SK-N-SH (cell line): Measurements from ENCODE around the gene GARNL3. TPM values are rescaled to one million over a fixed set of nuclear protein-coding genes. Genes with fewer than 3 reads are reported as not detected.

Source experiments
- CTCF ChIA-PET: fragments of 300-600, 350-600 bp; formaldehyde crosslinking; extraction: SDS; loops from one replicate; lab custom pipeline; 2021; lab: Yijun Ruan, JAX
- POLR2A ChIA-PET: fragments of 350-600 bp; sonication (Branson Sonifier 250); formaldehyde crosslinking; extraction: SDS; loops from one replicate; lab custom pipeline; 2020; ENCODE audit warnings: antibody characterized with exemption, inconsistent platforms; lab: Yijun Ruan, JAX
- DNase-seq: peaks from one replicate; pipeline ENCODE4 v3.0.0; 2012
- H2AFZ ChIP-seq: fragments of 200-600 bp; sonication (generic); 2 replicates; pipeline ENCODE4 v1.8.1; 2016; ENCODE audit warnings: antibody characterized with exemption, mild to moderate bottlenecking, low read depth
- H3F3A ChIP-seq: fragments of 200-600 bp; sonication (generic); replicated peaks from 2 replicates; pipeline ENCODE3; 2016; ENCODE audit warnings: antibody characterized with exemption, mild to moderate bottlenecking; ENCODE audit not compliant: insufficient read depth
- H3K27ac ChIP-seq, 2 experiments: fragments of 200-500 bp in 1 of 2; fragments of 200-600 bp in 1 of 2; sonication (Bioruptor generic) in 1 of 2; sonication (generic), shearing (Covaris generic) in 1 of 2; 2 replicates each; pipeline versions ENCODE4 v1.5.1 to v1.6.1; 2014 to 2016; ENCODE audit warnings: low read depth in 2 of 2, inconsistent platforms in 1 of 2, low read length in 1 of 2, mild to moderate bottlenecking in 1 of 2, mixed read lengths in 1 of 2
- H3K27me3 ChIP-seq: fragments of 200-600 bp; sonication (generic), shearing (Covaris generic); 2 replicates; pipeline ENCODE4 v1.6.1; 2016; ENCODE audit warnings: mixed run types; ENCODE audit not compliant: insufficient read depth
- H3K36me3 ChIP-seq, 2 experiments: fragments of 200-500 bp in 1 of 2; fragments of 200-600 bp in 1 of 2; sonication (Bioruptor generic) in 1 of 2; sonication (generic) in 1 of 2; replicated peaks in 1 of 2; 2 replicates each; pipeline versions ENCODE3 to v1.5.1; 2014 to 2016; ENCODE audit warnings: low read length in 1 of 2, mild to moderate bottlenecking in 1 of 2; ENCODE audit not compliant: insufficient read depth in 2 of 2, control insufficient read depth in 1 of 2
- H3K4me1 ChIP-seq, 2 experiments: fragments of 200-500 bp in 1 of 2; fragments of 200-600 bp in 1 of 2; sonication (Bioruptor generic) in 1 of 2; sonication (generic), shearing (Covaris generic) in 1 of 2; 2 replicates each; pipeline versions ENCODE4 v1.5.1 to v1.6.1; 2014 to 2016; ENCODE audit warnings: low read depth in 1 of 2, low read length in 1 of 2, mixed run types in 1 of 2; ENCODE audit not compliant: insufficient read depth in 2 of 2, control insufficient read depth in 1 of 2
- H3K4me2 ChIP-seq: fragments of 200-600 bp; sonication (generic), shearing (Covaris generic); 2 replicates; pipeline ENCODE4 v1.6.1; 2017; ENCODE audit warnings: mixed run types
- H3K4me3 ChIP-seq, 2 experiments: fragments of 200-500 bp in 1 of 2; fragments of 200-600 bp in 1 of 2; sonication (Bioruptor generic) in 1 of 2; sonication (generic), shearing (Covaris generic) in 1 of 2; 2 replicates each; pipeline versions ENCODE4 v1.5.1 to v1.8.1; 2014 to 2016; ENCODE audit warnings: low read depth in 2 of 2, inconsistent platforms in 1 of 2, low read length in 1 of 2, mild to moderate bottlenecking in 1 of 2, mixed read lengths in 1 of 2, moderate library complexity in 1 of 2
- H3K79me2 ChIP-seq: fragments of 200-600 bp; sonication (generic); 2 replicates; pipeline ENCODE4 v1.8.1; 2017; ENCODE audit warnings: mild to moderate bottlenecking; ENCODE audit not compliant: insufficient read depth
- H3K9ac ChIP-seq: fragments of 200-600 bp; sonication (generic); 2 replicates; pipeline ENCODE4 v1.6.1; 2017; ENCODE audit warnings: mixed run types
- H3K9me2 ChIP-seq: fragments of 200-600 bp; sonication (generic); 2 replicates; pipeline ENCODE4 v1.6.1; 2017; ENCODE audit warnings: mixed run types
- H3K9me3 ChIP-seq: fragments of 200-600 bp; sonication (generic); 2 replicates; pipeline ENCODE4 v1.6.1; 2017; ENCODE audit warnings: mixed run types, mild to moderate bottlenecking, moderate library complexity
- H4K20me1 ChIP-seq: fragments of 200-600 bp; sonication (generic); 2 replicates; pipeline ENCODE4 v1.6.1; 2017; ENCODE audit warnings: mild to moderate bottlenecking, mixed run types; ENCODE audit not compliant: insufficient read depth
- ELF1 ChIP-seq: IDR thresholded peaks from 2 replicates; pipeline ENCODE4 v1.4.0; 2012
- EP300 ChIP-seq, 2 experiments: IDR thresholded peaks; 2 replicates each; pipeline versions ENCODE4 v1.4.0 to v1.6.1; 2012; ENCODE audit warnings: borderline replicate concordance in 1 of 2, low read depth in 1 of 2, low read length in 1 of 2
- EZH2phosphoT487 ChIP-seq: fragments of 200-600 bp; sonication (generic); IDR thresholded peaks from 2 replicates; pipeline ENCODE4 v1.6.1; 2017; ENCODE audit warnings: low read depth, mixed run types, mild to moderate bottlenecking, antibody characterized with exemption, moderate library complexity, borderline replicate concordance
- FOSL2 ChIP-seq: IDR thresholded peaks from 2 replicates; pipeline ENCODE4 v1.4.0; 2012; ENCODE audit warnings: low read depth, mild to moderate bottlenecking, moderate library complexity, borderline replicate concordance
- FOXM1 ChIP-seq: IDR thresholded peaks from 2 replicates; pipeline ENCODE4 v1.4.0; 2012; ENCODE audit warnings: low read depth, mild to moderate bottlenecking
- GABPA ChIP-seq: IDR thresholded peaks from 2 replicates; pipeline ENCODE4 v1.4.0; 2012; ENCODE audit warnings: low read depth, mild to moderate bottlenecking
- NFIC ChIP-seq: IDR thresholded peaks from 2 replicates; pipeline ENCODE4 v1.4.0; 2012; ENCODE audit warnings: borderline replicate concordance
- NRF1 ChIP-seq: IDR thresholded peaks from 2 replicates; pipeline ENCODE4 v1.6.1; 2012; ENCODE audit warnings: low read depth, mild to moderate bottlenecking, low read length
- RAD21 ChIP-seq: IDR thresholded peaks from 2 replicates; pipeline ENCODE4 v1.6.1; 2012; ENCODE audit warnings: mild to moderate bottlenecking, low read length
- RCOR1 ChIP-seq: fragments of 150-350 bp; IDR thresholded peaks from 2 replicates; pipeline ENCODE4 v1.6.1; 2017; ENCODE audit warnings: antibody characterized with exemption, low read length
- SMC3 ChIP-seq: IDR thresholded peaks from 2 replicates; pipeline ENCODE4 v1.6.1; 2012; ENCODE audit warnings: low read depth, low read length, improper control_type of control experiment
- TAF1 ChIP-seq: IDR thresholded peaks from 2 replicates; pipeline ENCODE4 v1.6.1; 2012; ENCODE audit warnings: low read depth, mild to moderate bottlenecking, low read length, moderate library complexity, borderline replicate concordance
- TCF12 ChIP-seq: IDR thresholded peaks from 2 replicates; pipeline ENCODE4 v1.4.0; 2012
- ZBTB33 ChIP-seq: IDR thresholded peaks from 2 replicates; pipeline ENCODE4 v1.4.0; 2012; ENCODE audit warnings: low read depth, borderline replicate concordance
- WGBS: methylation state at CpG from one replicate; pipeline ENCODE4 v1.1.6; 2017; ENCODE audit warnings: low lambda C conversion rate; 5-methylcytosine and 5-hydroxymethylcytosine counted together
- polyA plus RNA-seq, 3 experiments: library from polyadenylated mRNA; depleted of rRNA; stranded (reverse); fragments of >200 nt; gene quantifications; 2 replicates each; pipeline ENCODE4 v1.2.3, GENCODE V29; 2012
- TF ChIP-seq, protein P1 (sequence below): IDR thresholded peaks from 2 replicates; pipeline ENCODE4 v1.6.1; 2012; ENCODE audit warnings: mild to moderate bottlenecking, low read depth, low read length, moderate library complexity
- TF ChIP-seq, protein P2 (sequence below): fragments of 200-600 bp; sonication (generic); IDR thresholded peaks from 2 replicates; pipeline ENCODE4 v1.6.1; 2017; ENCODE audit warnings: antibody characterized with exemption, mild to moderate bottlenecking, moderate library complexity
- TF ChIP-seq, protein P3 (sequence below): IDR thresholded peaks from 2 replicates; pipeline ENCODE4 v1.4.0; 2012; ENCODE audit warnings: low read depth
- TF ChIP-seq, protein P4 (sequence below): IDR thresholded peaks from 2 replicates; pipeline ENCODE4; 2012

Gene GARNL3
- polyA plus RNA-seq, 1 of the 3 experiments (the other 2 are of a cell fraction) = 9.1 TPM

GRCh38 chr9:127396808-127397645 lies 132.5 kb downstream of the GARNL3 start, which contains the start of gene SLC2A8 (continued):
- no peak for TF ChIP-seq FOSL2
- peak; percentile 89 for TF ChIP-seq TAF1
- no peak for TF ChIP-seq EZH2phosphoT487
- TF ChIP-seq GABPA = no peak
- no peak for TF ChIP-seq RCOR1
- TF ChIP-seq RAD21 = no peak
- TF ChIP-seq, protein P1, sequence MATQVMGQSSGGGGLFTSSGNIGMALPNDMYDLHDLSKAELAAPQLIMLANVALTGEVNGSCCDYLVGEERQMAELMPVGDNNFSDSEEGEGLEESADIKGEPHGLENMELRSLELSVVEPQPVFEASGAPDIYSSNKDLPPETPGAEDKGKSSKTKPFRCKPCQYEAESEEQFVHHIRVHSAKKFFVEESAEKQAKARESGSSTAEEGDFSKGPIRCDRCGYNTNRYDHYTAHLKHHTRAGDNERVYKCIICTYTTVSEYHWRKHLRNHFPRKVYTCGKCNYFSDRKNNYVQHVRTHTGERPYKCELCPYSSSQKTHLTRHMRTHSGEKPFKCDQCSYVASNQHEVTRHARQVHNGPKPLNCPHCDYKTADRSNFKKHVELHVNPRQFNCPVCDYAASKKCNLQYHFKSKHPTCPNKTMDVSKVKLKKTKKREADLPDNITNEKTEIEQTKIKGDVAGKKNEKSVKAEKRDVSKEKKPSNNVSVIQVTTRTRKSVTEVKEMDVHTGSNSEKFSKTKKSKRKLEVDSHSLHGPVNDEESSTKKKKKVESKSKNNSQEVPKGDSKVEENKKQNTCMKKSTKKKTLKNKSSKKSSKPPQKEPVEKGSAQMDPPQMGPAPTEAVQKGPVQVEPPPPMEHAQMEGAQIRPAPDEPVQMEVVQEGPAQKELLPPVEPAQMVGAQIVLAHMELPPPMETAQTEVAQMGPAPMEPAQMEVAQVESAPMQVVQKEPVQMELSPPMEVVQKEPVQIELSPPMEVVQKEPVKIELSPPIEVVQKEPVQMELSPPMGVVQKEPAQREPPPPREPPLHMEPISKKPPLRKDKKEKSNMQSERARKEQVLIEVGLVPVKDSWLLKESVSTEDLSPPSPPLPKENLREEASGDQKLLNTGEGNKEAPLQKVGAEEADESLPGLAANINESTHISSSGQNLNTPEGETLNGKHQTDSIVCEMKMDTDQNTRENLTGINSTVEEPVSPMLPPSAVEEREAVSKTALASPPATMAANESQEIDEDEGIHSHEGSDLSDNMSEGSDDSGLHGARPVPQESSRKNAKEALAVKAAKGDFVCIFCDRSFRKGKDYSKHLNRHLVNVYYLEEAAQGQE = 0 out of 2 replicates have a peak, but pooled peaks have one; percentile 28
- TF ChIP-seq FOXM1 = no peak
- no peak for TF ChIP-seq ELF1

DNA sequence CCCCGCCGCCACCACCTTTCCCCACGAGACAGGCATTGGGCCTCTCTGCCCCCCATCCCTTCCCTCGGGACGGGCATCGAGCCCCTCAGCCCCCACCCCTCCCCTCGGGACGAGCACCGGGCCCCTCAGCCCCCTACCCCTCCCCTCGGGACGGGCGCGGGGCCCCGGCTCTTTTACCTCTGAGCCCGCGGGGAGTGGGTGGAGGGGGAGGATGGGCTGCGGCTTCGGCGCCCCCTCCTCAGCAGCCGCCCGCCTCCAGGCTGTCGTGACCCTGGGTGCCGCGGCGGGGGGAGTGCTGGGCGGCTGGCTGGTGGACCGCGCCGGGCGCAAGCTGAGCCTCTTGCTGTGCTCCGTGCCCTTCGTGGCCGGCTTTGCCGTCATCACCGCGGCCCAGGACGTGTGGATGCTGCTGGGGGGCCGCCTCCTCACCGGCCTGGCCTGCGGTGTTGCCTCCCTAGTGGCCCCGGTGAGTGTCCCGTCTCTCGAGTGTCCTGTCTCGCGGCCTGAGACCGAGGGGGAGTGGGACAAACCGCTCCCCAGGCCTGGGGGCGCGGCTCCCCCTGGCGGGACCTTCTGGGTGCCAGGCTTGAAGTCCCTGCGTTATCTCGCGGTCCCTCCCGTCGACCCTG lies 133.2 kb downstream of the GARNL3 start:
- Histone ChIP-seq H3K79me2 (peaks cover 17% of the 10 kb centered on the region), H3K9me3 (no peaks in the 10 kb centered on the region), H3K9me2 (no peaks in the 10 kb centered on the region), H3K36me3 (peaks cover 0 to 2% of the 10 kb centered on the region in 2 experiments), H3K27me3 (no peaks in the 10 kb centered on the region), H3F3A (peaks cover 10% of the 10 kb centered on the region), H3K9ac (peak overlapping the region; percentile 82), H3K27ac (peak overlapping the region; percentile 57 to 67), H3K4me3 (peak overlapping the region; percentile 80 to 81), H2AFZ (peak overlapping the region; percentile 6; the same call in 1 of the 2 replicates), H3K4me1 (peaks cover 7 to 18% of the 10 kb centered on the region in 2 experiments; a peak in 1 of 4 replicates), H3K4me2 (peak overlapping the region; percentile 94), H4K20me1 (peaks cover 6% of the 10 kb centered on the region; the same call in 1 of the 2 replicates)
- CTCF ChIA-PET = interaction anchor here (1.0 to 2.2 kb wide), 9 partner anchors 10 to 524 kb away, joined by 3 to 17 read pairs (median 5); no protein-coding TSS in a partner anchor
- POLR2A ChIA-PET = interaction anchor here (1.1 to 1.6 kb wide), 2 partner anchors 54 to 173 kb away, joined by 6 read pairs; partner anchors contain the start of genes LRSAM1 and RPL12
- 0% methylated on average over 22 of the region's 55 CpGs for WGBS
- DNase-seq = peak; percentile 84
- peak; percentile 63 for TF ChIP-seq SMC3
- TF ChIP-seq FOSL2 = no peak
- TF ChIP-seq NFIC = no peak
- TF ChIP-seq GABPA = no peak
- TF ChIP-seq, protein P2, sequence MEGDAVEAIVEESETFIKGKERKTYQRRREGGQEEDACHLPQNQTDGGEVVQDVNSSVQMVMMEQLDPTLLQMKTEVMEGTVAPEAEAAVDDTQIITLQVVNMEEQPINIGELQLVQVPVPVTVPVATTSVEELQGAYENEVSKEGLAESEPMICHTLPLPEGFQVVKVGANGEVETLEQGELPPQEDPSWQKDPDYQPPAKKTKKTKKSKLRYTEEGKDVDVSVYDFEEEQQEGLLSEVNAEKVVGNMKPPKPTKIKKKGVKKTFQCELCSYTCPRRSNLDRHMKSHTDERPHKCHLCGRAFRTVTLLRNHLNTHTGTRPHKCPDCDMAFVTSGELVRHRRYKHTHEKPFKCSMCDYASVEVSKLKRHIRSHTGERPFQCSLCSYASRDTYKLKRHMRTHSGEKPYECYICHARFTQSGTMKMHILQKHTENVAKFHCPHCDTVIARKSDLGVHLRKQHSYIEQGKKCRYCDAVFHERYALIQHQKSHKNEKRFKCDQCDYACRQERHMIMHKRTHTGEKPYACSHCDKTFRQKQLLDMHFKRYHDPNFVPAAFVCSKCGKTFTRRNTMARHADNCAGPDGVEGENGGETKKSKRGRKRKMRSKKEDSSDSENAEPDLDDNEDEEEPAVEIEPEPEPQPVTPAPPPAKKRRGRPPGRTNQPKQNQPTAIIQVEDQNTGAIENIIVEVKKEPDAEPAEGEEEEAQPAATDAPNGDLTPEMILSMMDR = peak; percentile 66
- TF ChIP-seq RAD21 = peak; percentile 68
- no peak for TF ChIP-seq NRF1
- TF ChIP-seq ZBTB33 = no peak
- no peak for TF ChIP-seq TCF12
- no peak for TF ChIP-seq EP300 (IDR thresholded peaks at IDR 0.05; ENCODE audit: borderline replicate concordance in 1 of 2, low read depth in 1 of 2, low read length in 1 of 2)
- TF ChIP-seq ELF1 = no peak
- TF ChIP-seq, protein P3, sequence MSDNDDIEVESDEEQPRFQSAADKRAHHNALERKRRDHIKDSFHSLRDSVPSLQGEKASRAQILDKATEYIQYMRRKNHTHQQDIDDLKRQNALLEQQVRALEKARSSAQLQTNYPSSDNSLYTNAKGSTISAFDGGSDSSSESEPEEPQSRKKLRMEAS = no peak
- TF ChIP-seq, protein P4, sequence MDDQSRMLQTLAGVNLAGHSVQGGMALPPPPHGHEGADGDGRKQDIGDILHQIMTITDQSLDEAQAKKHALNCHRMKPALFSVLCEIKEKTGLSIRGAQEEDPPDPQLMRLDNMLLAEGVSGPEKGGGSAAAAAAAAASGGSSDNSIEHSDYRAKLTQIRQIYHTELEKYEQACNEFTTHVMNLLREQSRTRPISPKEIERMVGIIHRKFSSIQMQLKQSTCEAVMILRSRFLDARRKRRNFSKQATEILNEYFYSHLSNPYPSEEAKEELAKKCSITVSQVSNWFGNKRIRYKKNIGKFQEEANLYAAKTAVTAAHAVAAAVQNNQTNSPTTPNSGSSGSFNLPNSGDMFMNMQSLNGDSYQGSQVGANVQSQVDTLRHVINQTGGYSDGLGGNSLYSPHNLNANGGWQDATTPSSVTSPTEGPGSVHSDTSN = no peak
